Measurements from ENCODE around the gene MACROD1. TPM values are rescaled to one million over a fixed set of nuclear protein-coding genes. Genes with fewer than 3 reads are reported as not detected.

Gene MACROD1
- total RNA-seq, 2 donors from 2014 or later = 50.7 to 59.0 TPM

DNA sequence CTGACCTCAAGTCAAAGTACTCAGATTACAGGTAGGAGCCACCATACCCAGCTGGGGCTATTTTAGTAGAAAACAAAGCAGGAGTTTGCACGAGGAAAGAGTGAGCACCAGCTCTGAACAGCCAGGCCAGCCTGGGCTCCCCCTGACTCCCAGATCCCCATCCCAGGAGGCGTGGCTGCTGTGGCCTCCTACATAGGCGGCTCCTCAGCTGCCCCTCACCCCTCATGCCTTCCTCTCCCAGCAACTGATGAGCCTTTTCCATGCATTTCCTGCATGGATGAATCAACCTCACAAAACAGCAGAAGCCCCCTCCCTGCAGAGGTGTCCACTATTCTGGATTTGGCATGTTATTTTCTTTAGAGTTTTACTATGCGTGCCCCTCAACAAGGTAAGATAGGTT is 140.7 kb downstream of the MACROD1 start:
- no peak overlapping the region for H3K27ac ChIP-seq
- H3K4me1 ChIP-seq = peaks cover 0 to 21% of the 10 kb centered on the region in 2 donors
- TF ChIP-seq, protein P1, sequence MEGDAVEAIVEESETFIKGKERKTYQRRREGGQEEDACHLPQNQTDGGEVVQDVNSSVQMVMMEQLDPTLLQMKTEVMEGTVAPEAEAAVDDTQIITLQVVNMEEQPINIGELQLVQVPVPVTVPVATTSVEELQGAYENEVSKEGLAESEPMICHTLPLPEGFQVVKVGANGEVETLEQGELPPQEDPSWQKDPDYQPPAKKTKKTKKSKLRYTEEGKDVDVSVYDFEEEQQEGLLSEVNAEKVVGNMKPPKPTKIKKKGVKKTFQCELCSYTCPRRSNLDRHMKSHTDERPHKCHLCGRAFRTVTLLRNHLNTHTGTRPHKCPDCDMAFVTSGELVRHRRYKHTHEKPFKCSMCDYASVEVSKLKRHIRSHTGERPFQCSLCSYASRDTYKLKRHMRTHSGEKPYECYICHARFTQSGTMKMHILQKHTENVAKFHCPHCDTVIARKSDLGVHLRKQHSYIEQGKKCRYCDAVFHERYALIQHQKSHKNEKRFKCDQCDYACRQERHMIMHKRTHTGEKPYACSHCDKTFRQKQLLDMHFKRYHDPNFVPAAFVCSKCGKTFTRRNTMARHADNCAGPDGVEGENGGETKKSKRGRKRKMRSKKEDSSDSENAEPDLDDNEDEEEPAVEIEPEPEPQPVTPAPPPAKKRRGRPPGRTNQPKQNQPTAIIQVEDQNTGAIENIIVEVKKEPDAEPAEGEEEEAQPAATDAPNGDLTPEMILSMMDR (IDR thresholded peaks at IDR 0.05) = no peak
- DNase-seq (ENCODE audit: low spot score) = no peak
- H3K9me3 ChIP-seq = no peaks in the 10 kb centered on the region
- H3K4me3 ChIP-seq = no peak overlapping the region
- no peaks in the 10 kb centered on the region for H3K36me3 ChIP-seq
- no peaks in the 10 kb centered on the region for H3K27me3 ChIP-seq

DNA sequence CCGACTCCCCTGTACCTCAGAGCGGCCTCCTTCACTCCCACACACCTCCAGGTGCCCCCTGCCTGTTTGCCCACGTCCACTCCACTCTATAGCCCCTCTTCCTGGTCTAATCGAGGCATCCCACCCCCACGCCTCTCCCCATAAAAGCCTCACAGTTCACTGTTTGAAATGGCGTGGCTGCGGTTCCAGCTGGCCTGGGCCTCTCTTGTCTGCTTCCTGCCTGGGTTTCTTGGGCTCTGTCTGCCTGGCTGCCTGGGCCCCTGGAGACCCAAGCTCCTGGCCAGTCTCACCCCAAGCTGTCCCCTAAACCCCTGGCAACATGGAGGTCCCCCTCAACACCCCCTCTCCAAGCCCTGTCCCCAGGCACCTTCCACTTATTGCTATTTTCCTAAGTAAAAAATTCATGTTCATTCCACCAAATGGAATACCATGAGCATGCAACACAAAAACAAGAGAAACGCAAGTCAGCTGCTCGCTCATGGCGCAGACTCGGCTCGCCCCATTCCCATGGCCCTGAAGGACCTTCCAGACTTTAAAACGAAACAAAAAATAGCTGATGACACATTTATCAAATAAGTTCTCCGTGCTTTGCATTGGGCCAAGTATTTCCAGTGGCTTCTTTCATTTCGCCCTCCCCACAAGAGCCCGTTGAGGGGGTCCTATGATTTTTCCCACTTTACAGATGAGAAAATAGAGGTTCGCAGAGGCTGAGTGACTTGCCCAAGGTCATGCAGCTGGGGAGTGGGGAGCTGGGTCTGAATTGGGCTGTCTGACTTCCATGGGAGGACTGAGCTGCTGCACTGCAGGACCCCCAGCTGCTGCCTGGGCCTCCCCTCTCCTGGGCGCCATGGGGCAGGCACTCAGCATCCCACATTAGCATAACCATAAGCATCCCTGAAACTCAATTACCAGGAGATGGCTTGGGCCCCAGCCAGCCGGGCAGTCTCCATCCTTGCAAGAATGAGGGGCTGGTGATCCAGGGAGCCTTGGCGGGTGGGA is 141.9 kb downstream of the MACROD1 start:
- Histone ChIP-seq H3K9me3 (no peaks in the 10 kb centered on the region), H3K27me3 (no peaks in the 10 kb centered on the region), H3K36me3 (no peaks in the 10 kb centered on the region), H3K27ac (peak overlapping the region; percentile 10 to 47), H3K4me3 (no peak overlapping the region), H3K4me1 (peaks cover 0 to 29% of the 10 kb centered on the region in 2 donors)
- DNase-seq (ENCODE audit: low spot score) = no peak
- TF ChIP-seq, protein P1 (IDR thresholded peaks at IDR 0.05) = no peak

DNA sequence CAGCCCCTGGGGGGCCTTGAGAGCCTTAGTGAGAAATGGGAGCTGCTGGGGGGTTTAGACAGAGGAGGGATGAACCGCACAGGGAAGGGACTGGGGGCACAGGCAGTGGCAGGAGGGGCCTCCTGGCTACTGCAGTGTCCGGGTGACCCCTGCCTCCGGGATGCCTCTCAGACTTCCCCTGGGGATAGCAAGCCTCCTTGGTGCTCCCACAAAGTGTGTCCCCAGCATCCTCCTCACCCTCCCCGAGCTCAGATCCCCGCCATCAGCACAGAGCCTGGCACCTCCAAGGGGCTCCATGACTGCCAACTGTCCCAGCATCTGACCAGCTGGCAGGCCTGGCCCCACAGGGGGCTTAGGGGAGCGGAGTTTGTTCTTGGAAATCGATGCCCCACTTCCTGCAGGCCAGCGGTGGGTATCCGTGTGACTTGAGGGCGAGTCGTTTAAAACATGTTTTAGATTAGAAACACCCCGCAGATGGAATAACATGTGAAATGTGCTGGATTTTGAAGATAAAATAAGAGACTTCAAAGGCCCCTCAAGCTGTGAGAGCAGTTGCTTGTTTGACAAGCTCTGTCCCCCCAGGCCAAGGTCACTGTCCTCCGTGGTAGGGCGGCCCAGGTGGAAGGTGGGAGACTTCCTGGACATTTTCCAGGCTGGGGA is 143.7 kb downstream of the MACROD1 start:
- no peaks in the 10 kb centered on the region for H3K9me3 ChIP-seq
- H3K36me3 ChIP-seq = no peaks in the 10 kb centered on the region
- TF ChIP-seq, protein P1 (IDR thresholded peaks at IDR 0.05) = no peak
- no peak for DNase-seq (ENCODE audit: low spot score)
- peaks cover 0 to 32% of the 10 kb centered on the region in 2 donors for H3K4me1 ChIP-seq
- H3K27me3 ChIP-seq = no peaks in the 10 kb centered on the region
- peak overlapping the region in 1 of 2 donors; percentile 22 for H3K27ac ChIP-seq
- H3K4me3 ChIP-seq = no peak overlapping the region

DNA sequence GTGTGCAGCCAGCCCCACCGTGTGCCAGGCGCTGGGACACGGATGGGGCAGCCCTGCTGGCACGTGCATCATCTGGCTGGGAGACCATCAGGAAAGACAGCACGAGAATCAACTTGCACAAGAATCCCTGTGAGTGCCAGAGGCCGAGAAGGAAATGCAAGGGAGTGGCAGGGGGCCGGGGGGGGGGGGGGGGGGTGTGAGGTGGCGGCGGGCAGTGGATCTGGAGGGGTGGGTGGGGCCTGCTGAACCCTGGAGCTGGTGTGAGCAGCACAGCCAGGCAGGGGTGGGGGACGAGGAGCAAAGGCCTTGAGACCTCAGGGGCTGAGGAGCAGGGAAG is 144.2 kb downstream of the MACROD1 start:
- peak overlapping the region; percentile 6 to 45 for H3K27ac ChIP-seq
- DNase-seq (ENCODE audit: low spot score) = no peak

DNA sequence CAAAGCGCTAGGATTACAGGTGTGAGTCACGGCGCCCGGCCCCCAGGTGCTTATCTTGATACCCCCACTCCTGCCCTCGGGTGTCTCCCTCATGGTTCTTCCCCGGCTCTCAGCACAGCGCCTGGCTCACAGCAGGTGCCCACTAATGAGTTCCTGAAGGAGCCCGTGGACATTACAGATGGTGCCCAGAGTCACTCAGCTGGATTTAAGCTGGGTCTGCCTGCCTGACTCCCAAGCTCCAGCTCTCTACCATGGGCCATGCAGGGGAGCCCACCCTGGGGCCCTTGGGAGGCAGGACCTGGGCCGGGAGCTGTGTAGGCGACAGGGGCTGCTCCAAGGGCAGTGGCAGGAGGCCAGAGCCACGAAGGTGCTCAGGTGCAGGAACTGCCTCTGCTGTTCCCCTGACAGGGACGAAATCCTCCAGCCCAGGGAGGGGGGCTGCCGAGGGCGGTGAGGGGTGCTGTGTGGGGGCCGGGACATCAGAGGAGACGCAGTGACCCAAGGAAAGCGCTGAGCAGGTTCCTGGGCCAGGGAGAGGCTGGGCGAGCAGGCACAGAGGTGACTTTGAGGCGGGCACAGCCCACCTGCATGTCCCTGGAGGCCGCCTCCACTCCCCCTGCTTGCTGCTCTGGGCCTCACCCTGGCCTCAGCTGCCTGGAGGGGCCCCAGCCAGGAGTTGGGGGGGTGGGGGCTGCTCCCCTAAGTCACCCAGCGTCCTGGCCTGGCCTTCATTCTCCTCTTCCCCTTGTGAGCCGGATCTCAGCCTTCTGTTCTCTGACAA is 144.7 kb downstream of the MACROD1 start:
- Histone ChIP-seq H3K27ac (peak overlapping the region; percentile 6 to 45), H3K4me1 (peaks cover 0 to 32% of the 10 kb centered on the region in 2 donors), H3K36me3 (no peaks in the 10 kb centered on the region), H3K27me3 (no peaks in the 10 kb centered on the region), H3K9me3 (no peaks in the 10 kb centered on the region), H3K4me3 (no peak overlapping the region)
- TF ChIP-seq, protein P1 (IDR thresholded peaks at IDR 0.05) = no peak
- no peak for DNase-seq (ENCODE audit: low spot score)

More for the DNA sequence above, 144.2 kb downstream of the MACROD1 start:
- H3K4me3 ChIP-seq = no peak overlapping the region
- no peaks in the 10 kb centered on the region for H3K9me3 ChIP-seq
- H3K36me3 ChIP-seq = no peaks in the 10 kb centered on the region
- no peaks in the 10 kb centered on the region for H3K27me3 ChIP-seq
- peaks cover 0 to 32% of the 10 kb centered on the region in 2 donors for H3K4me1 ChIP-seq
- TF ChIP-seq, protein P1 (IDR thresholded peaks at IDR 0.05) = no peak
